ENCODE measurements around the gene ADAM19. TPM values are rescaled to one million over a fixed set of nuclear protein-coding genes. Genes with fewer than 3 reads are reported as not detected.

The ADAM19 gene
- total RNA-seq, result 49.8 TPM
- 26.4 TPM for polyA plus RNA-seq

DNA sequence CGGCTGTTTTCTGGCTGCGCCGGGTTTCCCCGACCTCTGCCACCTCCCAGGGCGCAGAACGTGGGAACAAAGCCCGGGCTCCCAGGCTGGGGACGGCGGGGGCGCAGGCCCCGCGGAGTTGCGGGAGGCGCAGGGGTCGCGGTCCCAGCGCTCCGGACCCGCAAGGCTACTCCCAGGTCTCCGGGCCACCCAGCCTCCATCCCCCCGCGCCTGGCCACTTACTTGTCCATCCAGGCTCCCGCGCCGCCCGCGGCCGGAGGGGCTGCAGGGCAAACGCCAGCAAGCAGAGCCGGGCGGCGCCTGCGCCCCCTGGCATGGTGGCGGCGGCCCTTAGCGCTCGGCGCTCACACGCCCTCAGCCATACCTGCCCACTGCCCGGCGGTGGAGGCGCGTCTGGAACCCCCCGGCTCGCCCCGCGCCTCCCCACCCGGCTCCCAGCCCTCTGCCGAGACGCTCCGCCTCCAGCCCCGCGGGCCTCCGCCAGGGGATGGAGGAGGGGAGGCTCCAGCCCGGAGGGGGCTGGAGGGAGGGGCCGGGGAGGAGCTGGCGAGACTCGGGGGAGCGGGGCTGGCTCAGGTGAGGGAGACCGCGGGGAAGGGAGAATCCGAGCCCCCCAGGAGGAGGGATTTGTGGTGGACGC, at the start of gene ADAM19:
TSS of gene ADAM19 (minus strand) at position 395 of the 640 bp plus-strand sequence. CDS start at position 316, 79 bp downstream.
- Histone ChIP-seq H3K4me1 (ENCODE audit: insufficient read depth) (no peaks in the 10 kb centered on the region), H3K4me3 (ENCODE audit: low read depth, low read length) (peak within 1 kb of the TSS; percentile 81), H3K27ac (ENCODE audit: low read depth) (peak within 1 kb of the TSS; percentile 75), H3K36me3 (ENCODE audit: insufficient read depth) (no peaks in the 10 kb centered on the region)
- DNase-seq (ENCODE audit: extremely low spot score), result no peak
- WGBS, result under 1% methylated on average over 63 of the region's 63 CpGs

DNA sequence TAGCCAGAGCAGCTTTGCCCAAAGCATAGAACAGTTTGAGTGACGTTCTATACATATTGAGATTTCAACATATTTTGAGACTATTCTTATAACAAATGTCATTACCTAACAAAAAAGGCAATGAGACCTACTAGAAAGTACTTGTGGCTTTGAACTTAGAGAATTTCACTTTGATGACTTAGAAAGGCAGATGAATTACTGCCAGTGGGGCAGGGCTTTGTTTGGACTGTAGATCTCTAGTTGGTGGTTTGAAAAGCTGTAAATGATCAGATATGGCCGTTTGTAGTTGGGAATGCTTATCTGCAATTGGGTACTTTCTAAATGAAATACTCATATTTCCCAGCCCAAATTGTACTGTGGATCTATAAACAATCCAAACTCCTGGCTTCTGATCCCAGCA, 48.6 kb upstream of the ADAM19 start:
- H3K4me3 ChIP-seq (ENCODE audit: low read depth, low read length), result no peak overlapping the region
- DNase-seq (ENCODE audit: extremely low spot score), result no peak
- H3K27ac ChIP-seq (ENCODE audit: low read depth), result no peak overlapping the region
- H3K4me1 ChIP-seq (ENCODE audit: insufficient read depth), result no peaks in the 10 kb centered on the region
- no peaks in the 10 kb centered on the region for H3K36me3 ChIP-seq (ENCODE audit: insufficient read depth)
- WGBS, result 53% methylated on average over 2 of the region's 2 CpGs

- no peak overlapping the region for H3K27ac ChIP-seq (ENCODE audit: low read depth)
- no peaks in the 10 kb centered on the region for H3K36me3 ChIP-seq (ENCODE audit: insufficient read depth)
- DNase-seq (ENCODE audit: extremely low spot score), result no peak
- no peak overlapping the region for H3K4me3 ChIP-seq (ENCODE audit: low read depth, low read length)
- no peaks in the 10 kb centered on the region for H3K4me1 ChIP-seq (ENCODE audit: insufficient read depth)
Observed at GRCh38 chr5:157620776-157621175, 45.2 kb upstream of the ADAM19 start.

- DNase-seq (ENCODE audit: extremely low spot score), result no peak
- H3K4me3 ChIP-seq (ENCODE audit: low read depth, low read length), result no peak overlapping the region
- 96% methylated on average over 8 of the region's 8 CpGs for WGBS
- no peak overlapping the region for H3K27ac ChIP-seq (ENCODE audit: low read depth)
- no peaks in the 10 kb centered on the region for H3K36me3 ChIP-seq (ENCODE audit: insufficient read depth)
- H3K4me1 ChIP-seq (ENCODE audit: insufficient read depth), result no peaks in the 10 kb centered on the region
Observed at GRCh38 chr5:157618191-157618765, 42.7 kb upstream of the ADAM19 start.

DNA sequence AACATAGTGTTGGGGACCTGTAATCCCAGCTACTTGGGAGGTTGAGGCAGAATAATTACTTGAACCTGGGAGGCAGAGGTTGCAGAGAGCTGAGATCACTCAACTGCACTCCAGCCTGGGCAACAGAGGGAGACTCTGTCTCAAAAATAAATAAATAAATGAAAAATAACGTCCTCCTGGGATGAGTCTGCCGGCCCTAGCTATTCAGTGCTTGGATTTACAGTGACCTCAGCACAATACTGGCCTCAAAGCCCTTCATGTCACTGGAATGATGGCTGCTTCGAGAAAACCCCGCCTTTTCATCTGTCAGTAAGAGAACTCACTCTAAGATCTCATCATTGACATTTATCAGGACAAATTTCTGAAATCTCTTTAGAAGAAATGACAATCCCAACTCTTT, 41.2 kb upstream of the ADAM19 start:
- no peak for DNase-seq (ENCODE audit: extremely low spot score)
- Histone ChIP-seq H3K4me1 (ENCODE audit: insufficient read depth) (no peaks in the 10 kb centered on the region), H3K4me3 (ENCODE audit: low read depth, low read length) (no peak overlapping the region), H3K36me3 (ENCODE audit: insufficient read depth) (no peaks in the 10 kb centered on the region), H3K27ac (ENCODE audit: low read depth) (no peak overlapping the region)
- 83% methylated on average over 4 of the region's 4 CpGs for WGBS

DNA sequence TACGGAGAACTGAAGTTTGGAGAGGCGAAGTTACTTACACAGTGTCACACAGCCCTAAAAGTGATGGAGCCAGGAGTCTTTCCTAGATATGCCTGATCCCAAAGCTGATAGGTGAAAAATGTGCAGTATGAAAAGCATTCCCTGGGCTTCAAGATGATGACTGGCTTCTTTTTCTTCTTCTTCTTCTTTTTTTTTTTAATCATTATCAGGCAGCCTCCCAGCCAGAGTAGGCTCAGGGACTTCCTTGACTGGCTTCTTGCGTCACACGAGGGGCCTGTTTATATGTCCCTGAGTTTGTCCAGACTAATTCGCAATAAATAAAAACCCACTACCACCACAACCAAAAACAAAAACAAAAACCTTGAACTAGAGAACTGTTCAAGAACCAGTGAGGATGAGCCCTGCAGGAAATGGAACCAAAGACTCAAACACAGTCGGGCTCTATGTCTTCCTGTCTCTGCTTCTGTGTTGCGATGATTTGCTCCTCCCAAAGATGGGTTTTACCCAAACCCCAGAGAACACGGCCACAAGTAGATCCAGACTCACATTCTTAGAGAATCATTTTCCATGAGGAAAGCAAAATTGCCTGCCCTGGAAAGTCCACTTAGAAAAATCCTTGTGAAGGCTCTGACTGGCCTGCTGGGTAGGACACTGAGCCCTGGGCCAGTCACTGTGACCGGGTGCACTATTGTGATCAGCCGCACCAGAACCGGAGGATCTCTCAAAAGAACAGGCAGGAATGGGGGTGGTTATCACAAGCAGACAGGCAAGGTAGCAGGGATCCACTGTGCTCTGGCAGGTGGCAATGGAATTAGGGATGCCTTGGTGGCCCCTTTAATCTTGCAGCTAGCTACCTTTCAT, 38.0 kb upstream of the ADAM19 start:
- DNase-seq (ENCODE audit: extremely low spot score), result no peak
- Histone ChIP-seq H3K27ac (ENCODE audit: low read depth) (no peak overlapping the region), H3K4me3 (ENCODE audit: low read depth, low read length) (no peak overlapping the region), H3K4me1 (ENCODE audit: insufficient read depth) (no peaks in the 10 kb centered on the region), H3K36me3 (ENCODE audit: insufficient read depth) (no peaks in the 10 kb centered on the region)
- 86% methylated on average over 11 of the region's 11 CpGs for WGBS

- 61% methylated on average over 5 of the region's 5 CpGs for WGBS
- no peak for DNase-seq (ENCODE audit: extremely low spot score)
- H3K27ac ChIP-seq (ENCODE audit: low read depth), result no peak overlapping the region
- no peaks in the 10 kb centered on the region for H3K36me3 ChIP-seq (ENCODE audit: insufficient read depth)
- no peak overlapping the region for H3K4me3 ChIP-seq (ENCODE audit: low read depth, low read length)
- no peaks in the 10 kb centered on the region for H3K4me1 ChIP-seq (ENCODE audit: insufficient read depth)
Observed at GRCh38 chr5:157612581-157612980, 37.0 kb upstream of the ADAM19 start.

DNA sequence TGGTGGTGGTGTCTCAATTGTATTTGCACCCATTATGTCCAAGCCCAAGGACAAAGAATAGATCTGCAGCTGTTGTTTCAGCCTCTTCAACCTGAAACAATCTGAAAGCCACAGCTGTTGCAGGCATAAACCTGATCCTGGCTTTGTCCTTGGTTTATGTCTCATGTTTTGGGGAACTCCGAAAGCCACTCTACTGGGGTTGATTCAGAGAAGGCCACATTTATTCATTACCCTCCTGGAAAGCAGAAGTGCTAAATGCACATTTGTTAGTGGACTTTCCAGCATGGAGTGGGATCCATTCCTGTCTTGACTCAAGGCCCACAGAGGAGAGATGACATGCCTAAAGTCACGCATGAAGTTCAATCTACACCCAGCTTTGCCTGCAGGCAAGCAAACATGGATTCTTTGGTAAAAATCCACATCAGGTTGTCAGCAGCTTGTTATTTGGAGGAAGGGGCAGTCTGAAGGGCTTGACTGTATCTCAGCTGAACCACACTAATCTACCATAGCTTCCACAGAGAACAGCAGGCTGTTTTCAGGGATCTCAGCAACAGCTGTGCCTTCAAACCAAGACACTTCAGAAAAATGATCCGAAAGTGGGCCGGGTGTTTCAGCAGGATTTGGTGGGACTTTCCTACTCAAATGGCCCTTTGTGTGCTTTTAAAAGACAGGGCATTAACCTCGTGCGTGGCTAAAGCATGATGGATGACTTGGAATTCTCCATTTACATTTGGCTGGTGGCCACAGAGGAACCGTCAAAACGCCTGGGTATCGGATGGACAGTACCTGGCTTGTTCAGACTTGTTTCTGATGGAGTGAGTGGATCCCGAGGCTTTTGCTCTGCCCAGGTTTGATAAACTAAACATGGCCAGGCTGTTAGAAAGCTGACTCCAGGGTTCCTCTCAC, 36.2 kb upstream of the ADAM19 start:
- Histone ChIP-seq H3K36me3 (ENCODE audit: insufficient read depth) (no peaks in the 10 kb centered on the region), H3K4me3 (ENCODE audit: low read depth, low read length) (no peak overlapping the region), H3K4me1 (ENCODE audit: insufficient read depth) (no peaks in the 10 kb centered on the region), H3K27ac (ENCODE audit: low read depth) (no peak overlapping the region)
- 47% methylated on average over 10 of the region's 10 CpGs for WGBS
- no peak for DNase-seq (ENCODE audit: extremely low spot score)

DNA sequence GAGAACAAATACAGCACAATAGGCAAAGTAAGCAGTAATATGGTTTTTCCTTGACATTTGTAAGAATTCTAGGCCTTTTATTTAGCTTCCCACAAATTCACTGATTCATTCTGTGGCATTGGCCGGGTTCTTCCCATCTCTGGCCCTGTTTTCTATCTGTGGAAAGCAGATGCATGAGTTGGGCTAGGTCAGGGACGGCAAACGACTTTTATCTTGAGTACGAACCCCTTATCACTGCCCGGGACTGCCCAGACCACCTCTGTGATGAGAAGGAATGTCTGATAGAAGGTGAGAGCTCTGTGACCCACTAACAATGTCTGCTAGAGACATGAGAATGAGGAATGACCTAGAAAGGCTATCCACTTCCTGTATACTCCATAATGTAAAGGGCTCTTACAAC, 35.4 kb upstream of the ADAM19 start:
- WGBS, result 83% methylated on average over 5 of the region's 5 CpGs
- no peak overlapping the region for H3K27ac ChIP-seq (ENCODE audit: low read depth)
- no peaks in the 10 kb centered on the region for H3K36me3 ChIP-seq (ENCODE audit: insufficient read depth)
- H3K4me3 ChIP-seq (ENCODE audit: low read depth, low read length), result no peak overlapping the region
- H3K4me1 ChIP-seq (ENCODE audit: insufficient read depth), result no peaks in the 10 kb centered on the region
- no peak for DNase-seq (ENCODE audit: extremely low spot score)

DNA sequence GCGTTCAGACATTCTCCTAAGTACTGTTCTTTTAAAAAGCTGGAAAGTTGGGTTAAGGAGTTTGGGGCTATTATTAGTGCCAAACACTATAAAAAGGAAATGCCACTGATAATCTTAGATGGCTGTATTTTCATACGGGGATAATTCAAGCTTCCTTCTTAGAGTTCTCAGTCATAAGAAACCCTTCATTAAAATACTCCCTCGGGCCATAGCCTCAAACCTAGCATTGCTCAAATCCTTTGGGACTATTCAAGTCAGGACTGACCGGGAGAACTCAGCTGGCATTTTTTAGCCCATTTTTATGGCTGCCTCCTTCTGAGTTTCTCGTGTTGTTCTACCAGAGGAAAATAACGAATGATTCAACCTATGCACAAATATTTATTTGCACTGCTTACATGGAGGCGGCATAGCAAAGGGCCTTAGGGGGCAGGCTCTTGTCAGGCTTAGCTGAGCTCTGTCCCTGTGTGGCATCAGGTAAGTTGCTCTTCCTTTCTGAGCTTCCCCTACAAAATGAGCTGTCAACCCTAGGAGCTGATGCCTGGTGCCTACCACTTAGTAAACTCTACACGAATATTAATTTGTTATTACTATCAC, 33.5 kb upstream of the ADAM19 start:
- WGBS, result 60% methylated on average over 8 of the region's 8 CpGs
- Histone ChIP-seq H3K36me3 (ENCODE audit: insufficient read depth) (no peaks in the 10 kb centered on the region), H3K4me3 (ENCODE audit: low read depth, low read length) (no peak overlapping the region), H3K4me1 (ENCODE audit: insufficient read depth) (no peaks in the 10 kb centered on the region), H3K27ac (ENCODE audit: low read depth) (no peak overlapping the region)
- no peak for DNase-seq (ENCODE audit: extremely low spot score)

DNA sequence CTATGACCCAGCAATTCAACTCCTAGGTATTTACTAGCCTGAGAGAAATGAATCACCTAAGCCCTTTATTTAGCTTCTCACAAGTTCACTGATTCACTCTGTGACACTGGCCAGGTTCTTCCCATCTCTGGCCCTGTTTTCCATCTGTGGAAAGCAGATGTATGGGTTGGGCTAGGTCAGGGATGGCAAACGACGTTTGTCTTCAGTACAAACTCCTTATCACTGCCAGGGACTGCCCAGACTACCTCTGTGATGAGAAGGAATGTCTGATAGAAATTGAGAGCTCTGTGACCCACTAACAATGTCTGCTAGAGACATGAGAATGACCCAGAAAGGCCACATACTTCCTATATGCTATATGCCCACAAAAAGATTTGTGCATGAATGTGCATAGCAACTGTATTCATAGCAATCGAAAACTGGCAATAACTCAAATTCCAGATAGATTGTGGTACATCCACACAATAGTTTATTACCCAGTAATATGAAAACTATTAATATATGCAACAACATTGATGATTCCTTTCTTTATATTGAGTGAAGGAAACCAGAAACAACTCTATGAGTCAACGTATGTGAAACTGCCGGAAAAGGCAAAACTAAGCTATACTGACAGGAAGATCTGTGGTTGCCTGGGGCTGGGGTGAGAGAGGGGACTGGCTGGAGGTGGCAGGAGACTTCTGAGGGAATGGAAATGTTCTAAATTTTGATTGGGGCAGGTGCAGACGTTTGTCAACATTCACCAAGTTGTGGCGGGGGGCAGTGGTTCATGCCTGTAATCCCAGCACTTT, 32.0 kb upstream of the ADAM19 start:
- Histone ChIP-seq H3K36me3 (ENCODE audit: insufficient read depth) (no peaks in the 10 kb centered on the region), H3K4me3 (ENCODE audit: low read depth, low read length) (no peak overlapping the region), H3K4me1 (ENCODE audit: insufficient read depth) (no peaks in the 10 kb centered on the region), H3K27ac (ENCODE audit: low read depth) (no peak overlapping the region)
- DNase-seq (ENCODE audit: extremely low spot score), result no peak
- WGBS, result 64% methylated on average over 7 of the region's 7 CpGs

- Histone ChIP-seq H3K27ac (ENCODE audit: low read depth) (no peak overlapping the region), H3K4me1 (ENCODE audit: insufficient read depth) (no peaks in the 10 kb centered on the region), H3K4me3 (ENCODE audit: low read depth, low read length) (no peak overlapping the region), H3K36me3 (ENCODE audit: insufficient read depth) (no peaks in the 10 kb centered on the region)
- DNase-seq (ENCODE audit: extremely low spot score), result no peak
- 94% methylated on average over 2 of the region's 2 CpGs for WGBS
Observed at GRCh38 chr5:157606046-157606445, 30.5 kb upstream of the ADAM19 start.
